OCI-LY7 (cell line): ENCODE measurements around the gene ZFAND2B.

Experiments
- CTCF ChIP-seq: fragments of 200-600 bp; sonication (generic); conservative IDR thresholded peaks from 2 replicates; pipeline ENCODE4 v1.5.1; 2014; ENCODE audit warnings: mild to moderate bottlenecking, antibody characterized with exemption, low read length, moderate library complexity, mixed read lengths
- EZH2phosphoT487 ChIP-seq: fragments of 200-600 bp; sonication (generic); IDR thresholded peaks from 2 replicates; pipeline ENCODE4 v1.6.1; 2018; ENCODE audit warnings: low read depth, borderline replicate concordance, mild to moderate bottlenecking, mixed run types, antibody characterized with exemption, low read length, moderate library complexity, mixed read lengths

DNA sequence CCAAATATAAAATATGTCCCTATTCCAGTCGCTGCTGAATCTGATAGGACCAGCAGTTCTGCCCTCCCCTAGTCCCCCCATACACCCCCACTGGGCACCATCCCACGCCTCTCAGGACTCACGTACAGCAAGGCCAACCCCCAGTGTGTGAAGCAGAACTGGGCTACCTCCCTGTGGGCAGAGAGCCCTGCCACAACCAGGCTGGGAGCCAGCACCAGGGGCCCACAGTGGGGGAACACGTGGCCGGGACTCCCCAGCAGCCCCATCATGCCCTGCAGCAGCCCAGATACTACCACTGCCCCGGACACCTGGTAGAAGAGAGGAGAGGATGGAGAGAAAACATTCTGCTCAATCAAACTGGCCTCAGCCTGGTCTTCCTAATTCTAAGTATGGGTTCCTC lies 38.1 kb upstream of the ZFAND2B start:
- TF ChIP-seq CTCF (no peak), EZH2phosphoT487 (no peak)
